Measurements from ENCODE around the gene TRMU. TPM values are rescaled to one million over a fixed set of nuclear protein-coding genes. Genes with fewer than 3 reads are reported as not detected.

TRMU gene
- total RNA-seq, 1 donor from 2014 or later = 60.8 TPM

GRCh38 chr22:46315976-46316375, 19.5 kb upstream of the TRMU start:
- H3K36me3 Mint-ChIP-seq (ENCODE audit: unreplicated experiment) = no peaks in the 10 kb centered on the region
- H3K27me3 Mint-ChIP-seq (ENCODE audit: unreplicated experiment) = no peaks in the 10 kb centered on the region
- no peaks in the 10 kb centered on the region for H3K4me1 Mint-ChIP-seq (ENCODE audit: low read depth, unreplicated experiment)
- DNase-seq = no peak
- peaks cover 2% of the 10 kb centered on the region for H3K9me3 Mint-ChIP-seq (ENCODE audit: unreplicated experiment)
- H3K4me3 Mint-ChIP-seq (ENCODE audit: unreplicated experiment) = no peak overlapping the region
- TF ChIP-seq CTCF (IDR thresholded peaks at IDR 0.05; ENCODE audit: partially characterized antibody, unreplicated experiment) = no peak
- no peak overlapping the region for H3K27ac Mint-ChIP-seq (ENCODE audit: unreplicated experiment)

GRCh38 chr22:46317646-46318045, 17.9 kb upstream of the TRMU start:
- Mint-ChIP-seq H3K36me3 (ENCODE audit: unreplicated experiment) (no peaks in the 10 kb centered on the region), H3K4me1 (ENCODE audit: low read depth, unreplicated experiment) (no peaks in the 10 kb centered on the region), H3K27ac (ENCODE audit: unreplicated experiment) (no peak overlapping the region), H3K4me3 (ENCODE audit: unreplicated experiment) (no peak overlapping the region), H3K27me3 (ENCODE audit: unreplicated experiment) (no peaks in the 10 kb centered on the region), H3K9me3 (ENCODE audit: unreplicated experiment) (peaks cover 2% of the 10 kb centered on the region)
- DNase-seq = no peak
- no peak for TF ChIP-seq CTCF (IDR thresholded peaks at IDR 0.05; ENCODE audit: partially characterized antibody, unreplicated experiment)

- Mint-ChIP-seq H3K36me3 (ENCODE audit: unreplicated experiment) (no peaks in the 10 kb centered on the region), H3K27me3 (ENCODE audit: unreplicated experiment) (no peaks in the 10 kb centered on the region), H3K4me3 (ENCODE audit: unreplicated experiment) (no peak overlapping the region), H3K9me3 (ENCODE audit: unreplicated experiment) (peaks cover 2% of the 10 kb centered on the region), H3K27ac (ENCODE audit: unreplicated experiment) (no peak overlapping the region), H3K4me1 (ENCODE audit: low read depth, unreplicated experiment) (no peaks in the 10 kb centered on the region)
- no peak for TF ChIP-seq CTCF (IDR thresholded peaks at IDR 0.05; ENCODE audit: partially characterized antibody, unreplicated experiment)
- DNase-seq = no peak
Observed at GRCh38 chr22:46318576-46318975, 16.9 kb upstream of the TRMU start.

GRCh38 chr22:46319319-46319718, 16.2 kb upstream of the TRMU start:
- no peak overlapping the region for H3K27ac Mint-ChIP-seq (ENCODE audit: unreplicated experiment)
- TF ChIP-seq CTCF (IDR thresholded peaks at IDR 0.05; ENCODE audit: partially characterized antibody, unreplicated experiment) = no peak

GRCh38 chr22:46320166-46320710, 15.3 kb upstream of the TRMU start:
- no peak for TF ChIP-seq CTCF (IDR thresholded peaks at IDR 0.05; ENCODE audit: partially characterized antibody, unreplicated experiment)
- no peaks in the 10 kb centered on the region for H3K4me1 Mint-ChIP-seq (ENCODE audit: low read depth, unreplicated experiment)
- H3K27me3 Mint-ChIP-seq (ENCODE audit: unreplicated experiment) = no peaks in the 10 kb centered on the region
- no peak overlapping the region for H3K4me3 Mint-ChIP-seq (ENCODE audit: unreplicated experiment)
- H3K9me3 Mint-ChIP-seq (ENCODE audit: unreplicated experiment) = peaks cover 3% of the 10 kb centered on the region
- H3K27ac Mint-ChIP-seq (ENCODE audit: unreplicated experiment) = no peak overlapping the region
- no peak for DNase-seq
- H3K36me3 Mint-ChIP-seq (ENCODE audit: unreplicated experiment) = no peaks in the 10 kb centered on the region

More at GRCh38 chr22:46319319-46319718, 16.2 kb upstream of the TRMU start:
- no peaks in the 10 kb centered on the region for H3K27me3 Mint-ChIP-seq (ENCODE audit: unreplicated experiment)
- peaks cover 2% of the 10 kb centered on the region for H3K9me3 Mint-ChIP-seq (ENCODE audit: unreplicated experiment)
- no peaks in the 10 kb centered on the region for H3K36me3 Mint-ChIP-seq (ENCODE audit: unreplicated experiment)
- H3K4me3 Mint-ChIP-seq (ENCODE audit: unreplicated experiment) = no peak overlapping the region
- DNase-seq = no peak
- H3K4me1 Mint-ChIP-seq (ENCODE audit: low read depth, unreplicated experiment) = no peaks in the 10 kb centered on the region

All from glutamatergic neuron (in vitro differentiated cells).